Endodermal cell (in vitro differentiated cells): ENCODE results near the gene IL36B. TPM values are rescaled to one million over a fixed set of nuclear protein-coding genes. Genes with fewer than 3 reads are reported as not detected.

ENCODE experiments used
- DNase-seq: peaks from one replicate; pipeline ENCODE4 v3.0.0-alpha.2; 2017
- H3K27ac ChIP-seq: 2 replicates; pipeline ENCODE4 v1.5.1; 2013; ENCODE audit warnings: mild to moderate bottlenecking, low read depth, low read length, moderate library complexity
- H3K27me3 ChIP-seq: 2 replicates; pipeline ENCODE4 v1.6.1; 2013; ENCODE audit warnings: mild to moderate bottlenecking, low read length, moderate library complexity; ENCODE audit not compliant: insufficient read depth, control insufficient read depth, poor library complexity, severe bottlenecking
- H3K36me3 ChIP-seq: 2 replicates; pipeline ENCODE4 v1.7.0; 2013; ENCODE audit warnings: mild to moderate bottlenecking, low read length, moderate library complexity; ENCODE audit not compliant: control insufficient read depth, insufficient read depth
- H3K4me1 ChIP-seq: one replicate; pipeline ENCODE4 v1.7.0; 2013; ENCODE audit warnings: low read length; ENCODE audit not compliant: control insufficient read depth, insufficient read depth
- H3K4me3 ChIP-seq: 2 replicates; pipeline ENCODE4 v1.5.1; 2013; ENCODE audit warnings: mild to moderate bottlenecking, low read length, moderate library complexity
- H3K9ac ChIP-seq: 2 replicates; pipeline ENCODE4 v1.6.1; 2013; ENCODE audit warnings: mild to moderate bottlenecking, low read length, moderate library complexity; ENCODE audit not compliant: poor library complexity, severe bottlenecking; ENCODE audit errors: extremely low read depth
- H3K9me3 ChIP-seq: 2 replicates; pipeline ENCODE4 v1.6.1; 2013; ENCODE audit warnings: mild to moderate bottlenecking, low read length, moderate library complexity; ENCODE audit not compliant: control insufficient read depth
- H3K27ac Mint-ChIP-seq: 2 replicates; pipeline ENCODE4 v1.8.0; 2020; ENCODE audit warnings: mixed read lengths
- H3K27me3 Mint-ChIP-seq: 2 replicates; pipeline ENCODE4 v1.8.0; 2021; ENCODE audit warnings: mild to moderate bottlenecking, mixed read lengths; ENCODE audit not compliant: insufficient read depth
- H3K36me3 Mint-ChIP-seq: 2 replicates; pipeline ENCODE4 v1.8.0; 2020; ENCODE audit warnings: low read depth, mixed read lengths
- H3K4me1 Mint-ChIP-seq: 2 replicates; pipeline ENCODE4 v1.8.0; 2020; ENCODE audit warnings: mixed read lengths
- H3K4me3 Mint-ChIP-seq: 2 replicates; pipeline ENCODE4 v1.8.0; 2020; ENCODE audit warnings: mild to moderate bottlenecking, moderate library complexity, mixed read lengths
- H3K9me3 Mint-ChIP-seq: 2 replicates; pipeline ENCODE4 v1.8.0; 2020; ENCODE audit warnings: mild to moderate bottlenecking, mixed read lengths
- CTCF ChIP-seq: fragments of 200-600 bp; sonication (generic); conservative IDR thresholded peaks from 2 replicates; pipeline ENCODE4 v1.5.0; 2021; ENCODE audit warnings: antibody characterized with exemption, mild to moderate bottlenecking
- WGBS, 2 experiments: methylation state at CpG; one replicate each; pipeline versions ENCODE4 v1.1.5 to v1.1.7; 2013; ENCODE audit warnings: missing lambda C conversion rate in 2 of 2, mixed read lengths in 1 of 2; ENCODE audit not compliant: insufficient coverage in 1 of 2, insufficient read length in 1 of 2; 5-methylcytosine and 5-hydroxymethylcytosine counted together
- total RNA-seq, 2 donors: library from RNA; stranded (reverse); fragmentation: NEBNext Ultra II Directional in 1 of 2; extraction: Animal tissue kit (Norgen Biotek cat#: 25700) in 1 of 2; gene quantifications; 2 replicates in 1 of 2; 3 replicates in 1 of 2; pipeline ENCODE4 v1.2.1, GENCODE V29; 2021

Gene IL36B
- total RNA-seq, 2 donors from 2014 or later = not detected

- Histone ChIP-seq H3K4me1 (no peaks in the 10 kb centered on the region), H3K27me3 (peaks cover 10% of the 10 kb centered on the region), H3K36me3 (no peaks in the 10 kb centered on the region), H3K27ac (no peak overlapping the region), H3K9me3 (no peaks in the 10 kb centered on the region), H3K9ac (no peak overlapping the region), H3K4me3 (no peak overlapping the region)
- WGBS, 2 experiments = 94% methylated on average over 2 to 3 of the region's 3 CpGs
- no peak for DNase-seq
- Mint-ChIP-seq H3K27ac (no peak overlapping the region), H3K4me3 (no peak overlapping the region), H3K36me3 (no peaks in the 10 kb centered on the region), H3K4me1 (no peaks in the 10 kb centered on the region), H3K27me3 (peaks cover 24% of the 10 kb centered on the region), H3K9me3 (no peaks in the 10 kb centered on the region)
- TF ChIP-seq CTCF = no peak
These were observed 24.4 kb upstream of the IL36B start for GRCh38 chr2:113076954-113077669.

GRCh38 chr2:113075600-113075999 lies 22.9 kb upstream of the IL36B start:
- Histone ChIP-seq H3K4me3 (no peak overlapping the region), H3K9ac (no peak overlapping the region), H3K27me3 (no peaks in the 10 kb centered on the region), H3K27ac (no peak overlapping the region), H3K9me3 (no peaks in the 10 kb centered on the region), H3K4me1 (no peaks in the 10 kb centered on the region), H3K36me3 (no peaks in the 10 kb centered on the region)
- Mint-ChIP-seq H3K36me3 (no peaks in the 10 kb centered on the region), H3K27me3 (peaks cover 20% of the 10 kb centered on the region), H3K4me1 (no peaks in the 10 kb centered on the region), H3K9me3 (no peaks in the 10 kb centered on the region), H3K4me3 (no peak overlapping the region), H3K27ac (no peak overlapping the region)
- DNase-seq = no peak
- TF ChIP-seq CTCF = no peak
- WGBS, 2 experiments = 83 to 94% methylated on average over 1 to 3 of the region's 3 CpGs

- Histone ChIP-seq H3K27ac (no peak overlapping the region), H3K9ac (no peak overlapping the region), H3K36me3 (no peaks in the 10 kb centered on the region), H3K4me1 (no peaks in the 10 kb centered on the region), H3K4me3 (no peak overlapping the region), H3K27me3 (no peaks in the 10 kb centered on the region), H3K9me3 (no peaks in the 10 kb centered on the region)
- no peak overlapping the region for H3K4me3 Mint-ChIP-seq
- no peak for TF ChIP-seq CTCF
- no peak for DNase-seq
- no peaks in the 10 kb centered on the region for H3K9me3 Mint-ChIP-seq
- peaks cover 21% of the 10 kb centered on the region for H3K27me3 Mint-ChIP-seq
- WGBS, 2 experiments = 89 to 93% methylated on average over 4 to 5 of the region's 5 CpGs
- no peak overlapping the region for H3K27ac Mint-ChIP-seq
- no peaks in the 10 kb centered on the region for H3K36me3 Mint-ChIP-seq
- no peaks in the 10 kb centered on the region for H3K4me1 Mint-ChIP-seq
These were observed 22.4 kb upstream of the IL36B start for GRCh38 chr2:113075030-113075429.
